Activated T-cell treated with anti-CD3 and anti-CD28 coated beads for 24 hours (primary cell): ENCODE data around the gene PIK3CD.
"Not testable (repeated sequence)": the region's sequence is repeated elsewhere in the genome, so short reads cannot be mapped to it uniquely, and the experiment has no call there.

ENCODE experiments used
- DNase-seq: peaks from one replicate; pipeline ENCODE4 v3.0.0-alpha.2; 2020; ENCODE audit warnings: low read depth

PIK3CD gene

DNA sequence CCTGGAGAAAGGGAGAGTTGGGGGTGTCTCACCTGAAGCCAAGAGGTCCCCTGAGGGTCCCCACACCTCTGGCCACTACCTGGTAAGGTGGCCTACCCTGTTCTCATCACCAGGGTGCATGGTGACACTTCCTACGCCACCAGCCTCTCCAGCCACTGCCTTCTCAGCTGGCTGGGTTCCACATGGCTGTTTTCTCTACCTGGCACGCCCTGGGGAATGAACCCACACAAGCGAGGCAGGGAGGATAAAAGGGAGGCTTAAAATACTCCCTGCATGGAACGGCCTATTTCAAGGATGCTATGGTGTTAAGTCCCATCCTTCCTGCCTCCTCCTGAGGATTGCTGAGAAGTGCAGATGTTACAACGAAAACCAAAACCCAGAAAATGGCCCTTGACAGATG lies 84.7 kb downstream of the PIK3CD start:
- no peak for DNase-seq

DNA sequence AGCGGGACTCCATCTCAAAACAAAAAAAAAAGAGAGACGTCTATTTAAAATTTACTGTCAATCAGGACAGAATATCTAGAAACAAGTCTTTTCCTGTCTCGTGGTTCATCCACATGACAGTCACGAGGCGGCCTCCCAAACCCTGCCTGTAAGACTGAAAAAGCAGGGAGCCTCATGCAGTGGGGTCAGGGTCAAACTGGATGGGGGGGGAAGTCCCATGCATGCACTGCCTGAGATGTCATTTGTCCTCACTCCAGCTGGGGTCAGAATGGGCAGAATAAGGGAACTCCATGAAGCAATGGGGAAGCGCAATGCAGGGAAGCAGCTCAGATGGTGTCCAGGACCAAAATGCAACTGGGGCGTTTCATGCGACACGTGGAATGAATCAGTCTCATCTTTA lies 85.5 kb downstream of the PIK3CD start:
- no peak for DNase-seq

DNA sequence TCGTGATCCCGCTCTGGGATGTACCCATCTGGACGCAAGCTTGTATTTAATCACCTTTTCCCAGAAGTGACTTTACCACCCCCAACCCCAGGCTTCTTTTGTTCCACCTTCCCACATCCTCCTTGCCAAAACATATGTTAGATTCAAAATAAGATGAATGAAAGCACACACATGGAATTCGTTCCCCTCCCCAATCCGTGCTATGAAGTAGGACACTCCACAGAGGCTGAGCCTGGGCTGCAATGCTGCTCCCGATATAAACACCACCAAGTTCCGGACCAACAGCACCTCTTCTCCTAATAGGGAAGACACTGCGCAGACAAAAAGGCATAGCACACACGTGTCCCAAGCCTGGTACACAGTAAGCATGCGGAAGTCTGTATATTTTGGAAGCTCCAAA lies 86.1 kb downstream of the PIK3CD start:
- no peak for DNase-seq

DNA sequence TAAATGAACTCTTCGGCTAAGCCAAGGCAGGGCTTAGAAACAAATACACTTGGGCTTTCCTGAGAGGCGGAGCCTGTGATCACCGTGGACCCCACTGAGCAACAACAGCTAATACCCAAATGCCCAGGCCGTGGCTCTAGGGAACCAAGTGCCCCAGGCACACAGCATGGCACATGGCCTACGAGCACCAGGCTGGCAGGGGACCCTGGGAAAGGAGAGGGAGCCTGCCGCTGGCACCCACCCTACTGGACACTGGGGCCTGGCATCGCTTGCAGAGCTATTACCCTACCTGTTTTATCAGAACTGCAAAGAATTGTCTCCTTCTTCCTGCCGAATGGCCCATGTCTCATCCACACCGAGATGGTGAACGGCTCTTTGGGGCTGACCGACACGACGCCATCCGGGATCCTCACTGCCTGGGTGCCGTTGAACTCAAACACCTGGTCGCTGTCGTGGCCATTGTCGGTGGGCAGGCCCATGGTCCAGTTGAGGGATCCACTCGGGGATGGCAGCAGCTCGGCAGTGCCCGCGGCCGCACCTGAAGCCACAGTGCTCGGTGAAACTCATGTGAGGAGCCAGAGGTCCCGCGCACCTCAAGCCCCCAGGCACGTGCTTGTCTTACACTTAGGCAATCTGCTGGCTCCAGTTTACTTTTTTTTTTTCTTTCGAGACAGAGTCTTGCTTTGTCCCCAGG lies 92.7 kb downstream of the PIK3CD start:
- DNase-seq, result no peak

DNA sequence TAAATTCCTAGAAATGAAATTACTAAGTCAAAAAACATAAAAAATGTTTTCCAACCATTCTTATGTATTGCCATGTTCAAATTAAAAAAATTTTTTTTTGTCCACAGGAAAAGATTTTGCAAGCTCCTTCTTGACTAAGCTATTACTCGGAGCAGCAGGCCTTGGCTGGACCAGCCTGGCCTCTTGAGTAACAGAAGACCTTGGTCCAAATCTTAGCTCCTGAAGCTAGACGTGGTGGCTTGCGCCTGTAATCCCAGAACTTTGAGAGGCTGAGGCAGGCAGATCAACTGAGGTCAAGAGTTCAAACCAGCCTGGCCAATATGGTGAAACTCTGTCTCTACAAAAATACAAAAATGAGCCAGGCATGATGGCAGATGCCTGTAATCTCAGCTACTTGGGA lies 94.7 kb downstream of the PIK3CD start:
- DNase-seq, result no peak

DNA sequence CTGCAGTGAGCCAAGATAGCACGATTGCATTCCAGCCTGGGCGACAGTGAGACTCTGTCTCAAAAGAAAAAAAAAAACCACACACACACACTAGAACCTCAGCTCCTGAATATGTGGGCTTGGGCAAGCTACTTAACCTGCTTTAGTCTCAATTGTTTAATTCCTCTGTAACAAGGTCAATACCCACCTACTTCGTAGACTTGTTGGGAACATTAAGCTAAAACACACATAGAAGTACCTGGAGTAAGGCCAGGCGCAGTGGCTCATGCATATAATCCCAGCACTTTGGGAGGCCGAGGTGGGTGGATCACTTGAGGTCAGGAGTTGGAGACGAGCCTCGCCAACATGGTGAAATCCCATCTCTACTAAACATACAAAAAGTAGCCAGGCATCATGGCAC lies 95.1 kb downstream of the PIK3CD start:
- no peak for DNase-seq

DNA sequence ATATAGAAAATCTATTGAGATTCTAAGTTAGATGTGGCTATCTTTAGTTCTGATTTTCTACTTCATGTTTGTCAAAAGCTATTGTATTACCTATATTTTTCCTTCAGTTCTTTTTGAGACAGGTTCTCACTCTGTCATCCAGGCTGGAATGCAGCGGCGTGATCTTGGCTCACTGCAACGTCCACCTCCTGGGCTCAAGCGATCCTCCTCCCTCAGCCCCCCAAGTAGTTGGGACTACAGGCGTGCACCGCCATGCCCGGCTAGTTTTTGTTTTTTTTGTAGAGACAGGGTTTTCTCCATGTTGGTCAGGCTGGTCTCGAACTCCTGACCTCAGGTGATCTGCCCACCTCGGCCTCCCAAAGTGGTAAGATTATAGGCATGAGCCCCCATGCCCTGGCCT lies 96.9 kb downstream of the PIK3CD start:
- DNase-seq, result not testable (repeated sequence)

DNA sequence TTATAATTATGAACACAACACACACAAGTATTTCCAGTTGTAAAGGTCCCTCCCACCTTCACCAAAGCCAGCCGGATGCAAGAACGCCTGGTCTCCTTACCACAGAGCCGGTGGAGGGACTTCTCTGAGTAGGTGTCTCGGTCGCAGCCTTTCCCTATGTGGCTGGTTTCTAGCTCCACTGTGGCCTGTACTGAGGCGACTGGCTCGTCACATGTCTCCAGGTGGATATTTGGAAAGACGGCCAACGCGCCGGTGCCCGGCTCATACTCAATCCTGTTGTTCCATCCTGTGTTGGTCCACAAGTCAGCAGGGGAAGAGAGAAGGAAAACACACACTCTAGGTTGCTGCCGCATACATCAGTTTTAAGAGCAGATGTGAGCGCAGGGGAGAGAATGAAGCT lies 97.8 kb downstream of the PIK3CD start:
- DNase-seq, result no peak

DNA sequence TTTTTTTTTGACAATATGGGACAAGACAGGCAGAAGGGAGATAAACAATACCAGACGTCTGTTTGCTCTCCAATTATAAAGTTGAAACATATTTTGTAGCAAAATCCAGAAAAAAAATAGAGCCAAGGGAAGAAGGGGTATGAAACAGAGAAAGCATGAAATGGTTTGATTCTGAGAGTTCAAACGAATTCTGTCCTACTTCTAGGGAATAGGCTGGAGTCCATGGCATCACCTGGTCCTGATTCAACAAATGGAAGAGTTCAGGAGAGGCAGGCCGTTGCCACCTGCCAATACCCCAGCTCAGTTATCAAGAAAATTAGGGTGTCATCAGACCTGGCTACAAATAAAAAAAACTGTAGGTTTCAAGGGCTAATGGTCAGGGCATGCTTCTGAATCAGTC lies 100.4 kb downstream of the PIK3CD start:
- no peak for DNase-seq

DNA sequence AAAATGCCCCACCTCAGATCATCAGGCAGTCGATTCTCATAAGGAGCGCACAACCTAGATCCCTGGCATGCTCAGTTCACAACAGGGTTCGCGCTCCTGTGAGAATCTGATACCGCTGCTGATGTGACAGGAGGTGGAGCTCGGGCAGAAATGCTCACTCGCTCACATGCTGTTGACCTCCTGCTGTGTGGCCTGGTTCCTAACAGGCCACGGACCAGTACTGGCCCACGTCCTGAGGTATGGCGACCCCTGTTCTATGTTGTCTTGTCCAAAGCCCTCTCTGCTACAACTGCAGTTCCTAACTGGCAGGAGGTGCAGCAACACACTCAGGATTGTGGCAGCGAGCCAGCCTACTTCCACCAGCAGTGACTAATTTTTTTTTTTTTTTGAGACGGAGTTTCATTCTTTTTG lies 101.6 kb downstream of the PIK3CD start:
- no peak for DNase-seq

DNA sequence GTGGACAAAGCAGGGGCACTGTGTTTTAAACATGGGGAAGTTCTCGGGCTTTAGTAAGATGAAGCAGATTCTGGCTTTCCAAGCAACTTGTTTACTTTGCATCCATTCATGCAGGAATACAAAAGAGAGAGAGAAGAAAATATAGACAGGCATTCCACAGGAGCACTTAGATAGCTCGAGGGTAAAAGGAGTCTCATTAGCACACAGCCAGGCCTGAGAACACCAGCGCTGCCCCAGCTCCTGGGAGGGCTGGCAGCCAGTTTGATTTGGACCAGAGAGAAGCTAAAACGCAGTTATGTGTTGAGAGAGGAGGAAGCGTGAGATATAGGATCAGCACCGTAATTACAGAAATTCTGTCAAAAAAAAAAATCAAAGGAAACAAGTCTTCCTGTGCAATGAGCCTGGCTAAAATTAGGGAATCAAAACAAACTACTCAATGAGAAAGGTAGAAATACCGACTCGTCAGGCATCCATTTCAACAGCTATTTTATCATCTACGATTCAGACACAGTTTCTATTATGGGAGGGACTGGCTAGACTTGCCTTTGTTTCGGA lies 104.0 kb downstream of the PIK3CD start:
- no peak for DNase-seq

DNA sequence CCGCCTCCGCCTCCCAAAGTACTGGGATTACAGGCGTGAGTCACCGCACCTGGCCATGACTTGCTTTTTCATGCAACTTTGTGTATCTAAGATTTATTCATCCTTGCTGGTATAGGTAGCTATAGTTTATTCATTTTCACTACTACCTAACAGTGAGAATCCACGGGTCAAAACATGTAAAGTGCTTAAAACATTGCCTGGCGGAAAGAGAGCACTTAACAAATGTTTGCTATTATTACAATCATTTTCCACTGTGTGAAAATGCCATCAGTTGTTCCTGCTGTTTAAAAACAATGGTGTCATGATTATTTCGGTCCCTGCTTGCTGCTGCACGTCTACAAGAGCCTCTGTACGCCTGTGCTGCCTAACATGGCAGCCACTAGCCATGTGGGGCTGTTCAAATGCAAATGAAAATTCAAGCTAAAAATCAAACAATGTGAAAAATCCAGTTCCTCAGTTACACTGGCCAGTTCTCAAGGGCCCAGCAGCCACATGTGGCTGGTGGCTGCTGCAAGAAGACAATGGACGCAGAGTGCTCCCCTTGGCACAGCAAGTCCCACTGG lies 107.1 kb downstream of the PIK3CD start:
- DNase-seq, result no peak

DNA sequence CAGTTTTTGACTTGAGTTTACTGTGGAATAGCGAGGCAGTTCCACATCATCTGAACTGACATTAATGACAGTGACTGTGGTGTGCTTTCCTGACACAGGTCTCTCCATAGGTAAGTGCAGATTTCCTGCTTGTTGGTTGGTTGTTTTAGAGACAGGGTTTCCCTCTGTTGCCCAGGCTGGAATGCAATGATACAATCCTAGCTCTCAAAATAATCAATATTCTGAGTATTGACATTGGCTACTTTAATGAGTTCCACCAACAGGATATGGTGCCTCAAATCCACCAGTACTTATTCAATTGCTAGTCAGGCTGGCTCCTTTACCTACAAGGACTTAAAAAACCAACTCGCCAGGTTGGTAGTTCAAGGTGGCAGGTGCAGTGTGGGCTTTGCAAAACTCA lies 108.4 kb downstream of the PIK3CD start:
- no peak for DNase-seq

DNA sequence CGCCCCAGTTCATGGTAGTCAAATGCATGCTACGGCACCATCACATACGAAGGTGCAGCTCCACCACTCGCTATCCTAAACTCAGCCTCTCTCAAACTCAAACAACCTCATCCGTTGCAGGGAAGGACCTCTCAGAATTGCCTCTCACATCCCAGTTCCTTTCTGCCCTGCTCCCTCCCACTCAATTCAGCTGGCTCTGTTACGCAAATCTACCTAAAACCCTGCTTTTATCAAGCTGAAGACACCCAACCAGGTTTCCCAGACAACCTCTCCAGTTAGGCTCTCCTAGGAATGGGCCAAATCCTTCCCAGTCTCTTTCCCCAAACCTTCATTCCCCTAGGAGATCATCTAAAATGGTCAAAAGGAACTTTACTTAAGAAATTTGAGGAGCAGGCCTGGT lies 109.3 kb downstream of the PIK3CD start:
- no peak for DNase-seq

DNA sequence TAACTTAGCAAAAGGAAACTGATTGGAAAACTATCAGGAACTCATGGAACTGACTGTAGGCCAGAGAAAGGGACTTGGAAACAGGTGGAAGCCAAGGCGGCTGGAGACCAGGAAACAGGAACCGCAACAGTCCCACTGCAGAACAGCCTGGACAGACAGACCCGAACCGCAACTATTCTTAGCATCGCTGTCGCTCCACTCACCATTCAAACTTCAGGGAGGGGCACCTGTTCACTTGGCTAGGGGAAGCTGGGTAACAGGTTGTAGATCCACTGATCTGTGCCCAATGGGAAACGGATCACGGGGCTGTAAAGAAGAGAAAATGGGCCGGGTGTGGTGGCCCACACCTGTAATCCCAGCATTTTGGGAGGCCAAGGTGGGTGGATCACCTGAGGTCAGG lies 110.3 kb downstream of the PIK3CD start:
- no peak for DNase-seq

DNA sequence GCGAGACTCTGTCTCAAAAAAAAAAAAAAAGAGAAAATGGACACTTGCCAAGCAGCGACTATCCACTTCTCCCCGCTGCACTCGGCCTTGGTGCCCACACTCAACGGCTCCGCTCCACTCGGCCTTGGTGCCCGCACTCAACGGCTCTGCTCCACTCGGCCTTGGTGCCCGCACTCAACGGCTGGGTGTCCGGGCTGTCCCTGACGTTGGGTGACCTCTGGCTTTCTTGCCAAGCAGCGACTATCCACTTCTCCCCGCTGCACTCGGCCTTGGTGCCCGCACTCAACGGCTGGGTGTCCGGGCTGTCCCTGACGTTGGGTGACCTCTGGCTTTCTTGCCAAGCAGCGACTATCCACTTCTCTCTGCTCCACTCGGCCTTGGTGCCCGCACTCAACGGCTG lies 110.9 kb downstream of the PIK3CD start:
- DNase-seq, result not testable (repeated sequence)

DNA sequence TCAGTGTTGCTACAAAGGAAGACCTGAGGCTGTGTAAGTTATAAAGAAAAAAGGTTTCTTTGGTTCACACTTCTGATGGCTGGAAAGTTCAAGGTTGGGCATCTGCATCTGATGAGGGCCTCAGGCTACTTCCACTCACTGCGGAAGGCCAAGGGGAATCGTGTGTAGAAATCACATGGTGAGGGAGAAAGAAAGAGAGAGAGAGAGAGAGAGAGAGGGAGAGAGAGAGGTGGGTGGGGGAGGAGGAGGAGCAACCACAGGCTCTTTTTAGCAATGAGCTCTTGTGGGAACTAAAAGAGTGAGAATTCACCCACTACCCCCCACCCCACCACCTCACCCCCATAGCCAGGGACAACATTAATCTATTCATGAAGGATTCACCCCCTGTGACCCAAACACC lies 112.4 kb downstream of the PIK3CD start:
- DNase-seq, result no peak

DNA sequence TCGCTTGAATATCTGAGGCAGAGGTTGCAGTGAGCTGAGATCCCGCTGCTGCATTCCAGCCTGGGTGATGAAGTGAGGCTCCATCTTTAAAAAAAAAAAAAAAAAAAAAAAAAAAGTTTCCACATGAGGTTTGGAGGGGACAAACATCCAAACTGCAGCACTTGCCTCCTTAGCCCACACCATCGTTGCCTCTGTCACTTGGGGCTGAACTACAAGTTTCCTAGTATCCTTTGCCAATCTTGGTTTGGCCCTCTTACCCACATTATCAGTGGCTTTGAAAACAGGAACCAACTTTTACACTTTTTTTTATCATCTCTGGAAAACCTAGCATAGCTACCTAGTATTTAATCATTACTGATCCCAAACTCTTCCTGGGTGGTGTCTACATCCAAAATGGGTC lies 113.0 kb downstream of the PIK3CD start:
- no peak for DNase-seq

DNA sequence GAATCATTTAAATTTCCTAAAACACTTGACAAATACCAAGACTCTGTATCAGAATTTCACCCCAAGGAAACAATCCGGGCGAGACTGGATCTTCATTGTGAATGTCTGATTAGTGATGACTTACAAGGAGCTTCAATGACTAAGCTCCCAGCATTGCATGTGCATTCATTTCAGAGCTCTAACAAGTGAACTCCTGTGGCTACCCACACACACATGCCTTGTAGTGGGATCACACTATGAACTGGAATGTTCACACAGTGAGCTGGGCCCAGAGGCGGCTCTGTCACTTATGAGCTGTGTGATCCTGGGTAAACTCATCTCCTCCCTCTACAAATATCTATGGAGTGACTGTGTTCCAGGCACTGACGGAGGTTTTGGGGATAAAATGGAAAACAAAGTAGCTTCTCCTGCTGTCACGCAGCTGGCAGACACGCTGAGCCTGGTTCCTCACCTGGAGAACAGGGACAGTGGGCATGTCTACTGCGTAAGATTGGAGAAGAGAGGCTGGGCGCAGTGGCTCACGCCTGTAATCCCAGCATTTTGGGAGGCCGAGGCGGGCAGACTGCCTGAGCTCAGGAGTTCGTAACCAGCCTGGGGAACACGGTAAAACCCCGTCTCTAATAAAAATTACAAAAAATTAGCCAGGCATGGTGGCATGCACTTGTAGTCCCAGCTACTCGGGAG lies 115.4 kb downstream of the PIK3CD start:
- DNase-seq, result no peak

DNA sequence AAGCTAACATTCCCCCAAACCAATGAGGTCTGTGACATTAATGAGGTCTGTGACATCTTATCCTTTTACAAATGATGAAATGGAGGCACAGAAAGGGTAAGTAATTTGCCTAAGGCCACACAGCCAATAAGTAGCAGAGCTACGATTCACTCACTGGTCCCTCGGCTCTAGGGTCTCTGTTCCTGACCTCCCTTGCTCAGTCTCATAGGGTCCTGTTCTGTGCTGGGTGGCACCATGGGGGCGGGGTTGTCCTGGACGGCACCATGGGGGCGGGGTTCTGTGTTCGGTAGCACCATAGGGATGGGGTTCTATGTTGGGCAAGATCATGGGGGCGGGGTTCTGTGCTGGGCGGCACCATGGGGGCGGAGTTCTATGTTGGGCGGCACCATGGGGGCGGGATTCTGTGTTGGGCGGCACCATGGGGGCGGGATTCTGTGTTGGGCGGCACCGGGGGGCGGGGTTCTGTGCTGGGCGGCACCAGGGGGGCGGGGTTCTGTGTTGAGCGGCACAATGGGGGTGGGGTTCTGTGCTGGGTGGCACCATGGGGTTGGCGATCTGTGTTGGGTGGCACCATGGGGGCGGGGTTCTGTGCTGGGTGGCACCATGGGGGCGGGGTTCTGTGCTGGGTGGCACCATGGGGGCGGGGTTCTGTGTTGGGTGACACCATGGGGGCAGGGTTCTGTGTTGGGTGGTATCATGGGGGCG lies 116.6 kb downstream of the PIK3CD start:
- no peak for DNase-seq

DNA sequence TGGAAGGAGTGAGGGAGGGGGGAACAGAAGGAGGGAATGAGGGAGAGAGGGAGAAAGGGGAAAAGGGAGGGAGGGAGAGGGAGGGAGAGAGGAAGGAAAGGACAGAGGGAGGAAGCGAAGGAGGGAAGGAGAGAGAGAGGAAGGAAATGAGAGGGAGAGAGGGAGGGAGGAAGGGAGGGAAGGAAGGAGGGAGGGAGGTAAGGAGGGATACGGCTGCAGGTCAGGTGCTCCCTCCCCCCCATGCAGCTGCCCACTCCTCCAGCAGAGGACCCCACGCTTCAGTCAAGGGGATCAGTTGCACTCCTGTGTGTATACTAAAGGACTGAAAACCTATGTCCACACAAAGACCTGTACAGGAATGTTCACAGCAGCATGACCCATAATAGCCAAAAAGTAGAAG lies 117.5 kb downstream of the PIK3CD start:
- DNase-seq, result no peak

DNA sequence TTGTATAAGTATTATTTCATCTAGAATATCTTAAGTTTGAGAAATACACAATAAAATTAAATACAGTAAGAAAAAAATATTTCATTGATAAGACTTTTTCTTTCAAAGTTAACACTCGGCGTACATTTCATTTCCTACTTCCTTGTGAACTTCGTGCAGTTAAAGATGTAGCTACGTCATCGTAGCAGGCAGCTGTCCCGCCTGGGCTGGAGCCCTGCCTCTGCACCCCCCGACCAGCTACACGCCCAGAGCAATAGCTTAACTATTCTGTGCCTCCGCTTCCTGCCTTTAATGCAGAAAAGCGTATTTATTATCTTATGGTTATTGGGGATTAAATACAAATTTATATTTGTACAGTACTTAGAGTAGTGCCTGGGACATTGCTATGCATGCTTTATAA lies 118.8 kb downstream of the PIK3CD start:
- DNase-seq, result no peak
